ENCODE results near the gene APOBEC3F.
"Not testable (repeated sequence)": the region's sequence is repeated elsewhere in the genome, so short reads cannot be mapped to it uniquely, and the experiment has no call there.

Gene APOBEC3F

GRCh38 chr22:39028281-39028680, 12.4 kb upstream of the APOBEC3F start:
- no peak for DNase-seq

GRCh38 chr22:39029227-39029626, 11.4 kb upstream of the APOBEC3F start:
- no peak for DNase-seq

GRCh38 chr22:39030705-39031104, 10.0 kb upstream of the APOBEC3F start:
- no peak for DNase-seq

- DNase-seq: not testable (repeated sequence)
Measured at GRCh38 chr22:39031434-39032295, 9.0 kb upstream of the APOBEC3F start.

- DNase-seq: not testable (repeated sequence)
Measured at GRCh38 chr22:39037071-39037470, 3.6 kb upstream of the APOBEC3F start.

GRCh38 chr22:39039306-39040126, 1.1 kb upstream of the APOBEC3F start:
- no peak for DNase-seq

- not testable (repeated sequence) for DNase-seq
Measured at GRCh38 chr22:39040155-39040537, 518 bp upstream of the APOBEC3F start.

- no peak for DNase-seq
Measured at GRCh38 chr22:39041908-39042307, 1.2 kb downstream of the APOBEC3F start.

GRCh38 chr22:39043063-39043462, 2.4 kb downstream of the APOBEC3F start:
- DNase-seq: not testable (repeated sequence)

- DNase-seq: not testable (repeated sequence)
Measured at GRCh38 chr22:39045136-39045535, 4.5 kb downstream of the APOBEC3F start.

GRCh38 chr22:39049486-39049885, 8.8 kb downstream of the APOBEC3F start:
- DNase-seq: not testable (repeated sequence)

GRCh38 chr22:39051844-39052495, 11.3 kb downstream of the APOBEC3F start:
- DNase-seq: not testable (repeated sequence)

GRCh38 chr22:39055658-39056057, 15.0 kb downstream of the APOBEC3F start:
- DNase-seq: no peak

GRCh38 chr22:39061290-39061689, 20.6 kb downstream of the APOBEC3F start:
- not testable (repeated sequence) for DNase-seq

- DNase-seq: not testable (repeated sequence)
Measured at GRCh38 chr22:39061951-39062350, 21.3 kb downstream of the APOBEC3F start.

GRCh38 chr22:39063904-39064303, 23.2 kb downstream of the APOBEC3F start:
- DNase-seq: not testable (repeated sequence)

- DNase-seq: not testable (repeated sequence)
Measured at GRCh38 chr22:39066442-39067276, 26.0 kb downstream of the APOBEC3F start.

- DNase-seq: no peak
Measured at GRCh38 chr22:39068033-39068785, 27.5 kb downstream of the APOBEC3F start.

GRCh38 chr22:39070186-39070585, 29.5 kb downstream of the APOBEC3F start:
- DNase-seq: no peak

GRCh38 chr22:39072581-39072981, 31.9 kb downstream of the APOBEC3F start:
- not testable (repeated sequence) for DNase-seq

- DNase-seq: no peak
Measured at GRCh38 chr22:39073981-39074380, 33.3 kb downstream of the APOBEC3F start.
